Vagina (tissue), 2 donors: ENCODE results near the gene FAF1.

ENCODE experiments used
- POLR2A ChIP-seq, 2 donors: fragments of 450-650 bp; IDR thresholded peaks; one replicate each; pipeline ENCODE4 v1.6.1; 2017; ENCODE audit warnings: antibody characterized with exemption in 2 of 2, mild to moderate bottlenecking in 2 of 2, moderate library complexity in 2 of 2
- POLR2AphosphoS5 ChIP-seq, 2 donors: sonication (generic); formaldehyde crosslinking; IDR thresholded peaks; one replicate each; pipeline ENCODE4 v1.9.0; 2017; ENCODE audit warnings: antibody characterized with exemption in 2 of 2, mild to moderate bottlenecking in 2 of 2, low read depth in 1 of 2; ENCODE audit not compliant: insufficient read depth in 1 of 2
- TF ChIP-seq, protein P1 (sequence below), 3 experiments: fragments of 450-650 bp in 2 of 3; fragments of 200-600 bp in 1 of 3; sonication (generic) in 1 of 3; IDR thresholded peaks; one replicate each; pipeline ENCODE4 v1.5.1; 2017 to 2019; ENCODE audit warnings: antibody characterized with exemption in 3 of 3, mild to moderate bottlenecking in 2 of 3, moderate library complexity in 2 of 3

DNA sequence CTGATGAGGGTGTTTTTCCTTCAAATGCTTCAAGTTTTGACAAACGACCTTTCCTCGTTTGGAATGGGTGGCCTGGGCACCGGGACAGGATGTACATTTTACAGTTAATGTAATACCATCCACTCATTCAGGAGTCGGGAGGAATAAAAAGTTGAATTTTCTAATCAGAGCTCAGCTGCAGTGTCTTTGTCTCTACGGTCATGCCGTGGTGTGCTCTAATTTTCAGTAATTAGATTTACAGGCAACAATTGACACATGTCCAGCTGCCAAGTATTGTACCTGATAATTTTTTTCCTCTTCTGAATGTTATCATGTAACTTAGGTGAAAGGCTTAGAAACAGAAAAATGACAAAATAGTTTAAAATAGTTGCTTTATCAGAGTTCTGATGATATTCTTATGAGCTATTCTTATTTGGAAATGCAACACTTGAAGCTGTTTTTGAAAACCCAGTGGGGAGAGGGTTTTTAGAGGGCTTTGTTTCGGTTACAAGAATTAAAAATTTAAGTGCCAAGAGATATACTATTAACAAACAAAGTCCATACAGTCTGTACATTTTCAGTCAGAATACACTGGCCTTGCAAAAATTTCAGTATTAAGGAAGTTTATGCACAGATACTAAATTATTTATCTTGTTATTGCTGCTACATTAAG, 11.0 kb upstream of the FAF1 start:
- TF ChIP-seq, protein P1, sequence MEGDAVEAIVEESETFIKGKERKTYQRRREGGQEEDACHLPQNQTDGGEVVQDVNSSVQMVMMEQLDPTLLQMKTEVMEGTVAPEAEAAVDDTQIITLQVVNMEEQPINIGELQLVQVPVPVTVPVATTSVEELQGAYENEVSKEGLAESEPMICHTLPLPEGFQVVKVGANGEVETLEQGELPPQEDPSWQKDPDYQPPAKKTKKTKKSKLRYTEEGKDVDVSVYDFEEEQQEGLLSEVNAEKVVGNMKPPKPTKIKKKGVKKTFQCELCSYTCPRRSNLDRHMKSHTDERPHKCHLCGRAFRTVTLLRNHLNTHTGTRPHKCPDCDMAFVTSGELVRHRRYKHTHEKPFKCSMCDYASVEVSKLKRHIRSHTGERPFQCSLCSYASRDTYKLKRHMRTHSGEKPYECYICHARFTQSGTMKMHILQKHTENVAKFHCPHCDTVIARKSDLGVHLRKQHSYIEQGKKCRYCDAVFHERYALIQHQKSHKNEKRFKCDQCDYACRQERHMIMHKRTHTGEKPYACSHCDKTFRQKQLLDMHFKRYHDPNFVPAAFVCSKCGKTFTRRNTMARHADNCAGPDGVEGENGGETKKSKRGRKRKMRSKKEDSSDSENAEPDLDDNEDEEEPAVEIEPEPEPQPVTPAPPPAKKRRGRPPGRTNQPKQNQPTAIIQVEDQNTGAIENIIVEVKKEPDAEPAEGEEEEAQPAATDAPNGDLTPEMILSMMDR (IDR thresholded peaks at IDR 0.05), result no peak
- TF ChIP-seq POLR2A (IDR thresholded peaks at IDR 0.05), result no peak
- peak in 1 of 2 donors; percentile 16 for TF ChIP-seq POLR2AphosphoS5 (IDR thresholded peaks at IDR 0.05; ENCODE audit: insufficient read depth in 1 of 2, low read depth in 1 of 2)
